ENCODE data around the gene HDGF.
"Not testable (repeated sequence)": the region's sequence is repeated elsewhere in the genome, so short reads cannot be mapped to it uniquely, and the experiment has no call there.

The HDGF gene

DNA sequence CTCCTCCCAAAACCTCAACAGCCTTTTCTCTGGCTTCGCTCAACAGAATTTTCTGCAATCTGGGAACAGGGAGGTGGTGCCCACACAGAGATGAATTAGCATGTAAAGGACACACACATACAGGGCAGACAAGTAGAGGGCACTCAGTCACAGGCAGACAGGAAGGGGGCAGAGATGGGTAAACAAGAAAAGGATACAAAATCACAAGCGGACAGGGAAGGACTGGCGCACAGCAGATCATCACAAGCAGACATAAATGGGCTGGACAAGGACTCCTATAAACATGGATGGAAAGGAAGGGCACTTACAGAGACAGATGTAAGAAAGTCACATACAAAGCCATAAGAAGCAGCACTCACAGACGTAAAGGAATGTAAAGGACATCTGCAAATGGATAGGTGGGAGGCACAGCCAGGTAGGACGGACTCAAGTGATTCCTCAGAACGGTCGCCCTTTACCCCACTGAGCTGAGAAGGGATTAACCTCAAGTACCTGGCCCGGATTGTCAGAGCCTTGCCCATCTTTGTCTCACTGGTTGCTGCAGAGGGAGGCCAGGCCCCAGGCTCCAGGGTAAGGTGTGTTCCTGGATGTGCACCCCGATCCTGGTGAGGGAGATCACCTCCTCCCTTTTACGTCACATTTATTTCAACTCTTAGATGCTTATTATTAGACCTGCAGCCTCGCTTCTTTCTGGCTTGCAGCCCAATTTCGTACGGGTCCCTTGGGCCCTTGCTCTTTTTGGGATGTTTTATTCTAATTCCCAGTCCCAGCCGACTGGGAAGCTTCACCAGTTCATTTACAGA is 15.0 kb upstream of the HDGF start:
- no peak for DNase-seq

DNA sequence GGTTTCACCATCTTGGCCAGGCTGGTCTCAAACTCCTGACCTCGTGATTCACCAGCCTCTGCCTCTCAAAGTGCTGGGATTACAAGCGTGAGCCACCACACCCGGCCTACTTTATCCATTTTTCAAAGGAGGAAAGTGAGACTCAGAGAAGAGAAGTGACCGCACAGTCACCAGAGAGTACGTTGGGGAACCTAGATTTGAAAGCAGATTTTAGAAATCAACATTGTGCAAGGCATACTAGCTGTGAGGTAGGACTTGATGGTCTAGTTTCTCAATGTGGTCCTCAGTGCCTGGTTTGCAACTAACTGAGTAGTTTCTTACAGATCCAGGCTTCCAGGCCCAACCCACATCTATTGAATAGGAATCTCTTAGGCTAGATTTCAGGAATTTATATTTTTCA is 14.2 kb upstream of the HDGF start:
- DNase-seq: no peak

GRCh38 chr1:156765136-156765535 is 13.7 kb upstream of the HDGF start:
- not testable (repeated sequence) for DNase-seq

- no peak for DNase-seq
Observed at GRCh38 chr1:156760796-156761104, 9.3 kb upstream of the HDGF start.

GRCh38 chr1:156760092-156760795 is 8.8 kb upstream of the HDGF start:
- DNase-seq: no peak

DNA sequence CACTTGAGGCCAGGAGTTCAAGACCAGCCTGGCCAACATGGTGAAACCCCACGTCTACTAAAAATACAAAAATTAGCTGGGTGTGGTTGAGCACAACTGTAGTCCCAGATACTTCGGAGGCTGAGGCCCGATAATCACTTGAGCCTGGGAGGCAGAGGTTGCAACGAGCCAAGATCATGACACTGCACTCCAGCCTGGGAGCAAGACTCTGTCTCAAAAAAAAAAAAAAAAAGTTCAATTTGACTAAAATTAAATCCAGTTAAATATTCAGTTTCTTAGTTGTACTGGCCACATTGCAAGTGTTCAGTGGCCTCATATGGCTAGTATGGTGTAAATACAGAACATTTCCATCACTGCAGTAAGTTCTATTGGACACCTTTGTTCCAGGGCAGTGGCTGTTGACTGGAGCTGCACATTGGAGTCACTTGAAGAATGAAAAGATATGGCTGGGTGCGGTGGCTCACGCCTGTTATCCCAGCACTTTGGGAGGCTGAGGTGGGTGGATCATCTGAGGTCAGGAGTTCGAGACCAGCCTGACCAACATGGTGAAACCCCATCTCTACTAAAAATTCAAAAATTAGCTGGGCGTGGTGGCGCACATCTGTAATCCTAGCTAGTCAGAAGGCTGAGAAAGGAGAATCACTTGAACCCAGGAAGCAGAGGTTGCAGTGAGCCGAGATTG is 6.2 kb upstream of the HDGF start:
- not testable (repeated sequence) for DNase-seq

- no peak for DNase-seq
Observed at GRCh38 chr1:156756355-156756754, 4.9 kb upstream of the HDGF start.

- DNase-seq: no peak
Observed at GRCh38 chr1:156755527-156755950, 4.1 kb upstream of the HDGF start.

DNA sequence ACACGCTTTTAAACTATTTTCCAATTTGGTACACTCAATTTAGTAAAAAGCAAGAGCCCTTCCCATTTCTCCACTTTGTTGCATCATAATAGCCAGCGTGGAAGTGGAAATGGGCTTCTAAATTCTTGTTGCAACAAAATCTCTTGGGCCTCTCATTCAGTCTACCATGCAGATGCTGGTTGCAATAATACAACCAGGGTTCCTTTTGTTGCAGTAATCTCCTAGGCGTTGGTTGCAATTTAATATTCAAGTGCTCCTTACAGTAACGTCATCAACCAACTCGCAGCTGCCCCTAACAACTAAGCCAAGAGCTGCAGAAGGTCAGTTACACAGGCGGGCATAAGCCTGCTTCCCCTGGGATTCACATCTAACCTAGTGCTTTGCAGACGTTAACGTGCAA is 2.7 kb upstream of the HDGF start:
- no peak for DNase-seq

DNA sequence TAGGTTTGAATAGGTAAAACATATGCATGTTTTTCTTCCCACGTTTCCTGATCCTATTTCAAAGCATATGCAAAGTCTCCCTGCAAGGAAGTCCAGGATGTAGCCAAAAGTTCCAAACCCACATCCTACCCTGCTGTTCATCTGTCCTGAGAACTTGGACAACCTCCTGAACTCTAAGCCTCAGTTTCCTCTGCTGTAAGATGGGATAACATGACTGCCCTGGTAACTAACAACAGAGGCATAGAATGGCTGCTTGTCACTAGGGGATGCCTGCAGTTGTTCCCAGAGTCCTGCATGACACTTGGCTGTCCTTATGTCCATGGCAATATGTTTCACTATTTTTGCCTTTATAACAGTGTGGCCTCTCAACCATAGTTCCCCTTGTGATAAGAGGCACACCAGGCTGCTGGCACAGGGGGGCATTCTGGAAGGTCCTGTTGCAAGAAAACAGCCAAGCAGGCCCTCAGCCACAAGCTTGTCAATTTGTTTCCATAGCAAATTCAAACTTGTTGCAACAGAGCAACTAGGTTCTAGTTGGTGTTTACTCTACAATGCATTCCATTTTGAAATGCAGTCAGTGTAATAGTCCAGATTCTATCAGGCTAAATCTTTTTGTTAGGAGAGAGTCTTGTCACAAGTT is 1.5 kb upstream of the HDGF start:
- no peak for DNase-seq

- peak; percentile 91 to 97 (median 96) for DNase-seq
Observed at GRCh38 chr1:156751757-156752481, 444 bp upstream of the HDGF start.

DNA sequence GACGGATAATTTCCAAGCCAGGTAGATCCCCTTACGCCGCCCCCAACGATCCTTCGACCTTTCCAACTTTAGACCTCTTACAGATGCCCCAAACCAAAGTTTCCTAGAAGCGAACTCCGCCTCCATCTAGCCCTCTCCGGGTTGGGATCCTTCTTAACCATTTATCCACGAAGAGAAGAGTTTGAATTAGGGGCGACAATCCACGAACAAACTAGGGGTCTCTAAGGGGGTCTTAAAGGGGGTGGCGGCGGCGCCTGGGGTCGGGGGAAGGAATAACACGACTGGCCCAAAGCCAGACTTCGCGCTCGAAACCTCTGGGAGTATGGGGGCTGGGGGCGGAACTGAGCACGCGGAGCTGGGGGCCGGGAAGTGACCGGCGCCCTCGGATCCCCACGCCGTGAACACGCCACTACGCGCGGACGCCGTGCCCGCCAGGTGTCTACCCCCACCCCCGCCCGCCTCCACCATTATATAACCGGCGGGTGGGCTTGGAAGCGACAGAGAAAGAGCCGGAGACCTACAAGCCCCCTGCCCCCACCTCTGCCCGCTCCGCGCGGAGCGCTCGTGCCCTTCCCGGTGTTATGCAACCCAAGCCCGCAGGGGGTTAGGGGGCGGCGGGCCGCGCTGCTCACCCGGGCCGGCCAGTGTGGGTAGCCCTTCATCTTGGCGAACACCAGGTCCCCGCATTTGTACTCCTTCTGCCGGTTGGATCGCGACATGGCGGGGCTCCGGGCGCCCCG is 594 bp downstream of the HDGF start:
- peak in 3 of 6 experiments; percentile 28 to 58 (median 40) for DNase-seq

- DNase-seq: peak in 4 of 6 experiments; percentile 11 to 22 (median 16)
Observed at GRCh38 chr1:156750191-156750672, 1.2 kb downstream of the HDGF start.

GRCh38 chr1:156749419-156750118 is 1.9 kb downstream of the HDGF start:
- DNase-seq: no peak

- DNase-seq: no peak
Observed at GRCh38 chr1:156748670-156749418, 2.6 kb downstream of the HDGF start.

- no peak for DNase-seq
Observed at GRCh38 chr1:156747742-156748669, 3.5 kb downstream of the HDGF start.

DNA sequence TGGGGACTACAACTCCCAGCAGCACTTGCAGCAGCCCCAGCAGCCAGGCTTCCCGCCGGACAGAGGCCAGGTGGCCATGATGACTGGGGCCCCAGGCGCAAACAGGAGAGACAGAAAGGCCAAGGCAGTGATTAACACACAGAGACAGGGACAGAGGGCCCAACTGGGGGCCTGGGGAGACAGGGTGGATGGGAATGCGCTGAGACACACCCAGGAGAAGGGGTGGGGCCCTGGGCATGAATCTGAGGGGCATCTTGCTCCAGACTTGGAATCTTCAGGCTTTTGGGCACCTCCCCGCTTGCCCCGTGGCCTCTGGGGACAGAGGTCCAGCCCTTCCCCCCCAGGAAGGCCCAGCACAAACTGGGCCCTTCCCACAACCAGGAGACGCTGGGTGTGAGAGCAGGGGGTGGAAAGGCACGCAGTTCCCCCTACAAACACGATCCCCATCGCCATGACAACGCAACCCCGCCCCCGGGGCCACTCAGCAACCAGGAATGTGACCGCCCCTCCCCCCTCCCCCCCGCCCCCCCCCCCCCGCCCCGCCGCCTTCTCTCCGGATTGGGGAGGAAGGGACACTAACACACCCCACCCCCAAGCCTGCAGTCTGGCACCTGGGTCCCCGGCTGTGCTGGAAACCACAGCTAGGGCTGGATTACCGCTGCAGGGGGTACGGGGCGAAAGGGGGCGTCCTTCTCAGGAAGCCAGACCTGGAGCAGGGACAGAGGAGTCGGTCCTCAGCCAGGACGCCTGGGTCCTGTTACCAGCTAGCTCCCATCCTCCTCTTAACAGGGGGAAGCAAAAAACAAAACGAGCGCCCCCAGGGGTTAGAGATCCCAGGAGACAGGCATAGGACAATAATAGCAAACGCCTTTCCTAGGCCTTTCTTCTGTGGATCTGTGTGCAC is 4.5 kb downstream of the HDGF start:
- peak; percentile 12 to 64 (median 39) for DNase-seq

- DNase-seq: no peak
Observed at GRCh38 chr1:156746406-156746727, 5.1 kb downstream of the HDGF start.

All from stimulated activated naive CD4-positive, alpha-beta T cell (primary cell).